ENCODE results near the gene HIVEP2.

Gene HIVEP2

GRCh38 chr6:142764311-142764710 lies 180.7 kb downstream of the HIVEP2 start:
- DNase-seq, result no peak

- no peak for DNase-seq
Measured at GRCh38 chr6:142763205-142763604, 181.8 kb downstream of the HIVEP2 start.

- no peak for DNase-seq
Measured at GRCh38 chr6:142761756-142762155, 183.2 kb downstream of the HIVEP2 start.

- no peak for DNase-seq
Measured at GRCh38 chr6:142760152-142760551, 184.8 kb downstream of the HIVEP2 start.

GRCh38 chr6:142758629-142759025 lies 186.3 kb downstream of the HIVEP2 start:
- DNase-seq, result no peak

GRCh38 chr6:142757852-142758628 lies 186.9 kb downstream of the HIVEP2 start:
- no peak for DNase-seq

GRCh38 chr6:142756215-142756630 lies 188.8 kb downstream of the HIVEP2 start:
- peak; percentile 26 for DNase-seq

GRCh38 chr6:142753196-142753595 lies 191.8 kb downstream of the HIVEP2 start:
- no peak for DNase-seq

- no peak for DNase-seq
Measured at GRCh38 chr6:142752348-142752747, 192.6 kb downstream of the HIVEP2 start.

- DNase-seq, result no peak
Measured at GRCh38 chr6:142751452-142751851, 193.5 kb downstream of the HIVEP2 start.

GRCh38 chr6:142750998-142751397 lies 194.0 kb downstream of the HIVEP2 start:
- no peak for DNase-seq

GRCh38 chr6:142749556-142749955 lies 195.4 kb downstream of the HIVEP2 start:
- no peak for DNase-seq

- DNase-seq, result peak; percentile 60
Measured at GRCh38 chr6:142746524-142746923, 198.5 kb downstream of the HIVEP2 start.

GRCh38 chr6:142744836-142745235 lies 200.1 kb downstream of the HIVEP2 start:
- DNase-seq, result no peak

GRCh38 chr6:142740449-142740848 lies 204.5 kb downstream of the HIVEP2 start:
- DNase-seq, result no peak

- no peak for DNase-seq
Measured at GRCh38 chr6:142738731-142739130, 206.2 kb downstream of the HIVEP2 start.

- no peak for DNase-seq
Measured at GRCh38 chr6:142738035-142738396, 207.0 kb downstream of the HIVEP2 start.

- DNase-seq, result no peak
Measured at GRCh38 chr6:142737368-142738034, 207.5 kb downstream of the HIVEP2 start.

- peak; percentile 6 for DNase-seq
Measured at GRCh38 chr6:142735204-142735603, 209.8 kb downstream of the HIVEP2 start.

- DNase-seq, result no peak
Measured at GRCh38 chr6:142732790-142733189, 212.2 kb downstream of the HIVEP2 start.

- DNase-seq, result no peak
Measured at GRCh38 chr6:142731611-142732010, 213.4 kb downstream of the HIVEP2 start.

GRCh38 chr6:142729618-142730017 lies 215.4 kb downstream of the HIVEP2 start:
- no peak for DNase-seq

- DNase-seq, result peak; percentile 69
Measured at GRCh38 chr6:142728910-142729481, 216.0 kb downstream of the HIVEP2 start.

- DNase-seq, result peak; percentile 17
Measured at GRCh38 chr6:142728364-142728763, 216.6 kb downstream of the HIVEP2 start.
